T47D (cell line): ENCODE results near the gene EVA1A.
A peak's percentile ranks its signal among the peaks of the same experiment; 100 is the strongest.

Experiments used
- DNase-seq, 2 experiments: peaks; one replicate each; pipeline versions ENCODE4 v3.0.0 to v3.0.0-alpha.2; 2011 to 2012; ENCODE audit warnings: low read depth in 1 of 2, low spot score in 1 of 2
- JUND ChIP-seq: IDR thresholded peaks from 2 replicates; pipeline ENCODE4 v1.6.1; 2012; ENCODE audit warnings: low read depth
- in situ Hi-C: cut with HindIII; loops from 2 replicates; pipeline ENCODE4 v1.10.0; 2016; ENCODE audit warnings: low sequenced_read_pairs, low pct_unique_long_range_greater_than_20kb

EVA1A gene

DNA sequence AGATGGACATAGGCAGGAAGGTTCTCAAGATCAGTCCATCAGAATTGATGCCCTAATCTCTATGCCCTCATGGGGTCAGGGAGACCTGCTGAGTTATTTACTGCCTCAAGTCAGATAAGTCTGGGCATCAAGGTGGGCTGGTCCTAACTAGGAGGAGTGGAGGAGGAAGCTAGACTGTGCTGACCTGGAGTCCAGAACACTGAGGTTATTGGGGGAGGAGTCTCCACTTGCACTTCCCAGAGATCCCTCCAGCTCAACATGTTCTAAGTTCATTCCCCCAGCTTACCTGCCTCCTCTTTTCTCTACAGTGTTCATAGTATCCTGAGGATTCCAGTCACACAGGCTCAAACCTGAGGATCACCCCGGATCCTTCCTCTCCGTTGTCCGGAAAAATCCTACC lies 19.3 kb downstream of the EVA1A start:
- no peak for DNase-seq
- no peak for TF ChIP-seq JUND
- in situ Hi-C loops: no loop called here

- DNase-seq: no peak
- in situ Hi-C loops: no loop called here
- TF ChIP-seq JUND: no peak
Measured at GRCh38 chr2:75540994-75541393, 19.7 kb downstream of the EVA1A start.

- no peak for TF ChIP-seq JUND
- in situ Hi-C loops: no loop called here
- no peak for DNase-seq
Measured at GRCh38 chr2:75539955-75540716, 20.6 kb downstream of the EVA1A start.

DNA sequence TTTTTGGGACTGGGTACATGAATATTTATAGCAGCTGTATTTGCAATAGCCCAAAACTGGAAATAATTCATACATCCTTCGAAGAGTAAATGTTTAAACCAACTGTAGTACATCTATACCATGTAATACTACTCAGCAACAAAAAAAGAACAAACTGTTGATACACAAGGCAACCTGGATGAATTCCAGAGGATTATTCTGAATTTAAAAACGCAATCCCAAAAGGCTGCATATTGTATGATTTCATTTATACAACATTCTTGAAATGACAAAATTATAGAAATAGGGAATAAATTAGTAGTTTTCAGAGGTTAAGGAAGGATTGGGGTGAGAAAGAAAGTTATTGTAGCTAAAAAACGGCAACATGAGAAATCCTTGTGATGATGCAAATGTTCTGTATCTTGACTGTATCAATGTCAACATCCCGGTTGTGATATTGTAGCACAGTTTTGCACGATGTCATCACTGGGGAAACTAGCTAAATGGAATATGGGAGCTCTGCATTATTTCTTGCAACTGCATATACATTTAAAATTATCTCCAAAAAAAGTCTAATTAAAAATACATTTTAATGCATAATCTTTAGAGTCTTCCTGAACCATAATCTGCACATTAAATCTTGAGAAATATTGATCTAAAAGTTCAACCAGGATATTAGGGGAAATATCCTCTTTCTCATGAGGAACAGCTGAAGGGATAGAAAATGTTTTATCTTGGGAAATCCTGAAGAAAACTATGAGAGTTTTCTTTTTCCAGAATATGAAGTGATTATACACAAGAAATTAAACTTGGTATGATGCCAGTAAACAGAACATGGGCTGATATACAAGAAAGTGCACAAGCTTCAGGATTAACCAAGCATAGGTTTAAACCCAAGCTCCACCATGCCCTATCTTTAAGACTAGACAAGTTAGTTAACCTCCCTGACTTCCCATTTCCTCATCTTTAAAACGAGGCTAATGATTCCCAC lies 21.9 kb downstream of the EVA1A start:
- no peak for DNase-seq
- in situ Hi-C loops: no loop called here
- TF ChIP-seq JUND: no peak

- no peak for TF ChIP-seq JUND
- in situ Hi-C loops: no loop called here
Measured at GRCh38 chr2:75537658-75538057, 23.1 kb downstream of the EVA1A start.

GRCh38 chr2:75533135-75533534 lies 27.6 kb downstream of the EVA1A start:
- no peak for DNase-seq
- TF ChIP-seq JUND: no peak
- in situ Hi-C loops: no loop called here

More at GRCh38 chr2:75537658-75538057, 23.1 kb downstream of the EVA1A start:
- DNase-seq: no peak

- in situ Hi-C loops: no loop called here
- TF ChIP-seq JUND: no peak
- no peak for DNase-seq
Measured at GRCh38 chr2:75532488-75532887, 28.3 kb downstream of the EVA1A start.

- DNase-seq: peak in 1 of 2 experiments; percentile 71
- TF ChIP-seq JUND: no peak
- in situ Hi-C loops: no loop called here
Measured at GRCh38 chr2:75528221-75528977, 32.3 kb downstream of the EVA1A start.

- no peak for TF ChIP-seq JUND
- DNase-seq: no peak
- in situ Hi-C loops: no loop called here
Measured at GRCh38 chr2:75527676-75528075, 33.1 kb downstream of the EVA1A start.

GRCh38 chr2:75526842-75527241 lies 33.9 kb downstream of the EVA1A start:
- DNase-seq: no peak
- no peak for TF ChIP-seq JUND
- in situ Hi-C loops: no loop called here

- no peak for TF ChIP-seq JUND
- no peak for DNase-seq
- in situ Hi-C loops: no loop called here
Measured at GRCh38 chr2:75525434-75526310, 35.1 kb downstream of the EVA1A start.
